ENCODE measurements around the gene CFL1. TPM values are rescaled to one million over a fixed set of nuclear protein-coding genes. Genes with fewer than 3 reads are reported as not detected.

CFL1 gene
- total and polyA plus RNA-seq, 9 donors = 436 to 789 (median 720) TPM

- peak overlapping the region; percentile 68 for H3K4me3 ChIP-seq (ENCODE audit: low read length)
- peaks cover 53% of the 10 kb centered on the region for H3K36me3 ChIP-seq (ENCODE audit: control insufficient read depth, insufficient read depth, low read length)
- WGBS (ENCODE audit: insufficient coverage) = 60% methylated on average over 17 of the region's 24 CpGs
Measured at GRCh38 chr11:65870706-65871681, 13.0 kb upstream of the CFL1 start.

GRCh38 chr11:65870307-65870658, 12.3 kb upstream of the CFL1 start:
- Histone ChIP-seq H3K9me3 (replicated peaks; ENCODE audit: control insufficient read depth, low read depth, low read length) (no peaks in the 10 kb centered on the region), H3K4me3 (ENCODE audit: low read length) (no peak overlapping the region)
- 82% methylated on average over 8 of the region's 11 CpGs for WGBS (ENCODE audit: insufficient coverage)

More at GRCh38 chr11:65870706-65871681, 13.0 kb upstream of the CFL1 start:
- Histone ChIP-seq H3K27me3 (ENCODE audit: control insufficient read depth, insufficient read depth, low read length) (no peaks in the 10 kb centered on the region), H3K27ac (ENCODE audit: low read length) (peak overlapping the region; percentile 85), H3K9me3 (replicated peaks; ENCODE audit: control insufficient read depth, low read depth, low read length) (no peaks in the 10 kb centered on the region), H3K4me1 (ENCODE audit: control insufficient read depth, insufficient read depth, low read length) (peaks cover 33% of the 10 kb centered on the region)
- DNase-seq = peak; percentile 61

GRCh38 chr11:65869643-65870306, 11.8 kb upstream of the CFL1 start:
- Histone ChIP-seq H3K9me3 (replicated peaks; ENCODE audit: control insufficient read depth, low read depth, low read length) (no peaks in the 10 kb centered on the region), H3K36me3 (ENCODE audit: control insufficient read depth, insufficient read depth, low read length) (peaks cover 65% of the 10 kb centered on the region), H3K4me1 (ENCODE audit: control insufficient read depth, insufficient read depth, low read length) (peaks cover 33% of the 10 kb centered on the region), H3K27me3 (ENCODE audit: control insufficient read depth, insufficient read depth, low read length) (no peaks in the 10 kb centered on the region), H3K27ac (ENCODE audit: low read length) (no peak overlapping the region), H3K4me3 (ENCODE audit: low read length) (no peak overlapping the region)
- DNase-seq = no peak
- WGBS (ENCODE audit: insufficient coverage) = 79% methylated on average over 14 of the region's 24 CpGs

More at GRCh38 chr11:65870307-65870658, 12.3 kb upstream of the CFL1 start:
- Histone ChIP-seq H3K36me3 (ENCODE audit: control insufficient read depth, insufficient read depth, low read length) (peaks cover 60% of the 10 kb centered on the region), H3K4me1 (ENCODE audit: control insufficient read depth, insufficient read depth, low read length) (peaks cover 33% of the 10 kb centered on the region), H3K27me3 (ENCODE audit: control insufficient read depth, insufficient read depth, low read length) (no peaks in the 10 kb centered on the region), H3K27ac (ENCODE audit: low read length) (peak overlapping the region; percentile 13)
- no peak for DNase-seq

- no CpG with 5 or more reads among the region's 3 CpGs for WGBS (ENCODE audit: insufficient coverage)
- no peak overlapping the region for H3K27ac ChIP-seq (ENCODE audit: low read length)
- H3K36me3 ChIP-seq (ENCODE audit: control insufficient read depth, insufficient read depth, low read length) = peaks cover 74% of the 10 kb centered on the region
- H3K4me1 ChIP-seq (ENCODE audit: control insufficient read depth, insufficient read depth, low read length) = peaks cover 31% of the 10 kb centered on the region
- DNase-seq = no peak
- no peak overlapping the region for H3K4me3 ChIP-seq (ENCODE audit: low read length)
- H3K9me3 ChIP-seq (replicated peaks; ENCODE audit: control insufficient read depth, low read depth, low read length) = no peaks in the 10 kb centered on the region
- H3K27me3 ChIP-seq (ENCODE audit: control insufficient read depth, insufficient read depth, low read length) = no peaks in the 10 kb centered on the region
Measured at GRCh38 chr11:65868907-65869306, 10.9 kb upstream of the CFL1 start.

GRCh38 chr11:65868076-65868667, 10.2 kb upstream of the CFL1 start:
- H3K4me3 ChIP-seq (ENCODE audit: low read length) = no peak overlapping the region
- no peak overlapping the region for H3K27ac ChIP-seq (ENCODE audit: low read length)
- 73% methylated on average over 13 of the region's 19 CpGs for WGBS (ENCODE audit: insufficient coverage)
- H3K36me3 ChIP-seq (ENCODE audit: control insufficient read depth, insufficient read depth, low read length) = peaks cover 81% of the 10 kb centered on the region
- H3K27me3 ChIP-seq (ENCODE audit: control insufficient read depth, insufficient read depth, low read length) = no peaks in the 10 kb centered on the region
- DNase-seq = no peak
- no peaks in the 10 kb centered on the region for H3K9me3 ChIP-seq (replicated peaks; ENCODE audit: control insufficient read depth, low read depth, low read length)
- peaks cover 26% of the 10 kb centered on the region for H3K4me1 ChIP-seq (ENCODE audit: control insufficient read depth, insufficient read depth, low read length)

- Histone ChIP-seq H3K4me1 (ENCODE audit: control insufficient read depth, insufficient read depth, low read length) (peaks cover 26% of the 10 kb centered on the region), H3K27ac (ENCODE audit: low read length) (no peak overlapping the region), H3K27me3 (ENCODE audit: control insufficient read depth, insufficient read depth, low read length) (no peaks in the 10 kb centered on the region), H3K9me3 (replicated peaks; ENCODE audit: control insufficient read depth, low read depth, low read length) (no peaks in the 10 kb centered on the region), H3K36me3 (ENCODE audit: control insufficient read depth, insufficient read depth, low read length) (peaks cover 88% of the 10 kb centered on the region), H3K4me3 (ENCODE audit: low read length) (no peak overlapping the region)
- 56% methylated on average over 16 of the region's 29 CpGs for WGBS (ENCODE audit: insufficient coverage)
- DNase-seq = no peak
Measured at GRCh38 chr11:65867284-65868071, 9.5 kb upstream of the CFL1 start.

- Histone ChIP-seq H3K4me3 (ENCODE audit: low read length) (no peak overlapping the region), H3K9me3 (replicated peaks; ENCODE audit: control insufficient read depth, low read depth, low read length) (no peaks in the 10 kb centered on the region), H3K27me3 (ENCODE audit: control insufficient read depth, insufficient read depth, low read length) (no peaks in the 10 kb centered on the region), H3K27ac (ENCODE audit: low read length) (no peak overlapping the region), H3K4me1 (ENCODE audit: control insufficient read depth, insufficient read depth, low read length) (peaks cover 28% of the 10 kb centered on the region), H3K36me3 (ENCODE audit: control insufficient read depth, insufficient read depth, low read length) (peaks cover 96% of the 10 kb centered on the region)
- WGBS (ENCODE audit: insufficient coverage) = 72% methylated on average over 21 of the region's 21 CpGs
- peak; percentile 6 for DNase-seq
Measured at GRCh38 chr11:65866509-65867283, 8.7 kb upstream of the CFL1 start.

GRCh38 chr11:65865550-65866172, 7.7 kb upstream of the CFL1 start:
- Histone ChIP-seq H3K9me3 (replicated peaks; ENCODE audit: control insufficient read depth, low read depth, low read length) (no peaks in the 10 kb centered on the region), H3K4me1 (ENCODE audit: control insufficient read depth, insufficient read depth, low read length) (peaks cover 27% of the 10 kb centered on the region), H3K27me3 (ENCODE audit: control insufficient read depth, insufficient read depth, low read length) (no peaks in the 10 kb centered on the region), H3K36me3 (ENCODE audit: control insufficient read depth, insufficient read depth, low read length) (peaks cover 90% of the 10 kb centered on the region), H3K27ac (ENCODE audit: low read length) (no peak overlapping the region), H3K4me3 (ENCODE audit: low read length) (no peak overlapping the region)
- peak; percentile 18 for DNase-seq
- WGBS (ENCODE audit: insufficient coverage) = 72% methylated on average over 4 of the region's 9 CpGs
